Measurements from ENCODE around the gene DHRS7.

The DHRS7 gene

GRCh38 chr14:60184905-60185555 lies 19.8 kb upstream of the DHRS7 start:
- no peak for DNase-seq

- DNase-seq = peak; percentile 75
These were observed 19.1 kb upstream of the DHRS7 start for GRCh38 chr14:60184146-60184904.

- DNase-seq = peak; percentile 22
These were observed 18.5 kb upstream of the DHRS7 start for GRCh38 chr14:60183741-60184140.

DNA sequence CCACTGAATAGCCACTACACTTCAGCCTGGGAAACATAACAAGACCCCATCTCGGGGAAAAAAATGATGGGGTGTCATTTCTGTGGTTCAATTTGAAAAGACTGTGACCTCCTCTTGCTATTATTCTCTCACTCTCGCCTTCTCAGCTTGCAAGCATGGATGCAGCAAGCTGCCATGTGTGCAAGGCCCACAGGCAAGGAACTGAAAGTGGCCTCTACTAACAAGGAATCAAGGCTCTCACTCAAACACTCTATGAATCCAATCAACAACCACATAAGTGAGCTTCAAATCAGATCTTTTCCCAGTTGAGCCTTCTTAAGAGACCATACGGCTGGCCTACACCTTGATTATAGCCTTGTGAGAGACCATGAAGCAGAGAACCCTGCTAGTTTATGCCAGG lies 17.9 kb upstream of the DHRS7 start:
- no peak for DNase-seq

GRCh38 chr14:60179431-60179869 lies 14.3 kb upstream of the DHRS7 start:
- DNase-seq = no peak

DNA sequence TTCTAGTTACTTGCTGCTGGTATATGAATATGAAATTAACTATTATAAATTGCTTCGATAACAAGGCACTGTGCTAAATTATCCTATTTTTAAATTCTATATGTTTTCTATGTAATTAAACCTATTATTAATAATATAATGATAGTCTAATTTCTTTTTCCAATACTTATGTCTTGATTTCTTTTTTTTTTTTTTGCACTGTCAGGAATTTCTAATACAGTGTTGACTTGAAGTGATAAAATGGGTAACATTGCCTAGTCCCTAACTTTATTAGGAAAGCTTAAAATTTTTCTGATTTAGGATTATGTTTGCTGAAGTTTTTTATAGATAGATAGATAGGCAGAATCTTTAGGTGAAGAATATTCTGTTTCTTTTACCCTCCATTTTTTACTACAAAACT lies 13.6 kb upstream of the DHRS7 start:
- DNase-seq = no peak

- no peak for DNase-seq
These were observed 13.0 kb upstream of the DHRS7 start for GRCh38 chr14:60178164-60178563.

DNA sequence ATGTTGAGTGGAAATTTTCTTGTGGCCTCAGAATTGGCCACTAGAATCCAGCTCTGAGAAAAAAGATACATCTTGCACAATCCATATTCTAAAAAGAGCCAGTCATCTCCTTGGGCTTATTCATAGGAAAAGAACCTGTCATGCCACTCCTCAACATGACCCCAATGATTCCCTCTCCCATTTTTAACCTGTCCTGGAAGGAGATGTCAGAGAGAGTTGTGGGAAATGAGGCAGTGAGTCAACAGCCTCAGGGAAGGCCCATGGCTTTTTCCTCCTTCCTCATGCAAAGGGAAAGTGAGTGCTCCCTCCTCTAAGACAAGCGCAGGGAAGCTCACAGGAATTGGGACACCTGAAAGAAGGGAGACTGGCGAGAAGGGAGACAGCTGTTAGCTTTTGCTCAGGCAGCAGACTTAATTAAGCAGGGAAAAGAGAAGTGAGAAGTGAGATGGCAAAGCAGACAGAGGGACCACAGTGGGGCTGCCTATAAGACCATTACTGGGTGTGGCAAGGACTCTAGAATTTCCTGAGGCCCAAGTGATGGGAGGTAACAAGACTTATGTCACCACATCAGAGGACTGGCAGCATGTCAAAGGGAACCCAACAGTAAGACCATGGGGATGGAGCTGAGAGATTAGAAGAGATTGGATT lies 10.2 kb upstream of the DHRS7 start:
- no peak for DNase-seq

GRCh38 chr14:60174352-60175254 lies 9.4 kb upstream of the DHRS7 start:
- DNase-seq = no peak

- DNase-seq = no peak
These were observed 6.5 kb upstream of the DHRS7 start for GRCh38 chr14:60171690-60172089.

DNA sequence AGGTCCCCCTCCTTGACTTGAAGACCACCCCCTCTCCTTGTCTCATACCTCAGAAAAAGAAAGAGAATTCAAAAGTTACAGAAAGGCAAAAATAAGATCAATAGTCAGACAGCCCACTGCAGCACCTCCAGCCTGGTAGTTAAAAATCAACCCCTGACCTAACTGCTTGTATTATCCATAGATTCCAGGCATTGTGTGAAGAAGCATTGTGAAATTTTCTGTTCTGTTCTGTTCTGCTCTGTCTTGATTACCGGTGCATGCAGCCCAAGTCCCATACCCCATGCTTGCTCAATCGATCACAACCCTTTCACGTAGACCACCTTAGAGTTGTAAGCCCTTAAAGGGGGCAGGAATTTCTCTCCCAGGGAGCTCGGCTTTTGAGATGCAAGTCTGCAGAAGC lies 5.8 kb upstream of the DHRS7 start:
- DNase-seq = no peak

- no peak for DNase-seq
These were observed 4.5 kb upstream of the DHRS7 start for GRCh38 chr14:60169722-60170121.

GRCh38 chr14:60166142-60166541 lies 944 bp upstream of the DHRS7 start:
- no peak for DNase-seq

- no peak for DNase-seq
These were observed 314 bp upstream of the DHRS7 start for GRCh38 chr14:60165547-60165876.

- DNase-seq = no peak
These were observed 840 bp downstream of the DHRS7 start for GRCh38 chr14:60164404-60164711.

- DNase-seq = peak; percentile 37
These were observed 1.5 kb downstream of the DHRS7 start for GRCh38 chr14:60163693-60164092.

- peak; percentile 90 for DNase-seq
These were observed 3.7 kb downstream of the DHRS7 start for GRCh38 chr14:60161196-60162107.

DNA sequence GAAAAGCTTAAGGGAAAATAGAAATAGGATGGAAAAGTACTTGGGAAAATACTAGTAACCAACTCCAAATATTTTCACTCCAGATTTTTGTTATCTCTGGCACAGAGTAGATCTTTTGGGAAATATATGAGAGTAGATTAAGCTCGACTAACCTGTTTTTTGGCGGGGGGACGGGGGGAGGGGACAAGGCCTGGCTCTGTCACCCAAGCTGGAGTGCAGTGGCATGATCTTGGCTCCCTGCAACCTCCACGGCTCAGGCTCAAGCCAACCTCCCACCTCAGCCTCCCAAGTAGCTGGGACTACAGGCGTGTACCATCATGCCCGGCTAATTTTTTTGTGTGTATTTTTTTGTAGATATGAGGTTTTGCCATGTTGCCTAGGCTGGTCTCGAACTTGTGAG lies 4.8 kb downstream of the DHRS7 start:
- no peak for DNase-seq

GRCh38 chr14:60154671-60155070 lies 10.5 kb downstream of the DHRS7 start:
- DNase-seq = no peak

- DNase-seq = no peak
These were observed 11.2 kb downstream of the DHRS7 start for GRCh38 chr14:60153991-60154390.

- peak; percentile 69 for DNase-seq
These were observed 13.5 kb downstream of the DHRS7 start for GRCh38 chr14:60151715-60152114.

- no peak for DNase-seq
These were observed 30.5 kb downstream of the DHRS7 start for GRCh38 chr14:60134702-60135101.
